GM11168 (cell line): Measurements from ENCODE around the gene ANK2.
"Not testable (repeated sequence)": the region's sequence is repeated elsewhere in the genome, so short reads cannot be mapped to it uniquely, and the experiment has no call there.

Source experiments
- in situ Hi-C: fragments of 300-500 bp; cut with MboI; formaldehyde crosslinking; loops from one replicate; pipeline ENCODE4 v1.12.0; 2022; ENCODE audit warnings: low sequenced_read_pairs; ENCODE audit not compliant: unreplicated experiment

ANK2 gene

DNA sequence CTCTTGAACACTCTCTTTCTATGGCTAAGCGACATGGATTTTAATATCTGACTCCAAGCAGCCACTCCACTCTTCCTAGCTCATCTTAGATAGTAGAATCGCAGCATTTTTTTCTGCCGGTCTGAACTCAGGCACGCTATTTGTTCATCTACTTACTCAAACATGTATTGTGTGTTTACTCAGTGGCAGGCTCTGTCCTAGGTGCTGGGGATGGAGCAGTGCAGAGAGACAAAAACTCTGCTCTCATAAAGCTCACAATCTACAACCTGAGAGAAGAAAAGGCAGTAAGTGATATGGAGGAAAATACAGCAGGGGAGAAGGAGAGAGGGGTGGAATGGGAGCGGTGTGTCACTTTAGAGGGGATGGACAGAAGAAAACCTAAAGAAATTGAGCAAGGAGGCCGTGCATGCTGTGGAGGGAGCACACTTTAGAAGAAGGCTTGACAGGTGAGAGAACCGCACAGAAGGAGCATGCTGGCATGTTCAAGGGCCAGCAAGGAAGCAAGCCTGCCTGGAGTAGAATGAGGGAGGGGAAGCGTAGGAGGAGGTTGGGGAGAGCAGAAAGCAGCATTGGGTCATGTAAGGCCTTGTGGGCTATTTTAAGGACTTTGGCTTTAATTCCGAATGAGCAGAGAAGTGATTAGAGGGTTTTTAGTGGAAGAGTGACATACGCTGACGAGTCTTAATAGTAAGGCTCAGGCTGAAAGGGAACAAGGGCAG, 132.0 kb downstream of the ANK2 start:
- in situ Hi-C loops, result no loop called here

DNA sequence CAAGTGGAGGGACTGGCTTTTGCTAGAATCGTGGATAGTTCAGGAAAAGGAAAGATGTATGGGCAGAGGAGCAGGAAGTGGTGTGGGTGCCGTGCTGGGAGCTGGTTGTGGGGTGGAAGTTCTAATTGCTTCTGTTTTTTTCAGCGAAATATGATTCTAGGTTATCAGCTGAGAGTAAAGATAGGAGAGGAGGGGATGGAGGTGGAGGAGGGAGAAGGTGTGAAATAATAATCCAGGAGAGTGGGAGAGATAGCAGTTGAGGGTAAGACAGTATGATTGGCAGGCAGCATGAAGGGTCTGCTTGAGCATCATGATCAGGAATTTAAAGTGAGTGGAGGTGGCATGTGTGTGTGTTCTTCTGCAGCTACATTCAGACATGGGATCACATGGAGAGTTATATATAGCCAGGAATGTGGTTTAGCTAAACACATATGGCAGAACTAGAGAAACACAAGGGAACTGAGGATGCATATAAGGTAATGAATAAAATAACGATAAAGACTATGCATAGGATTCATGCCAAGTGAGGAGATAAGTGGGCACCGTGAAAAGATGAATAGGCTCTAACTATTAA, 133.7 kb downstream of the ANK2 start:
- in situ Hi-C loops, result no loop called here

DNA sequence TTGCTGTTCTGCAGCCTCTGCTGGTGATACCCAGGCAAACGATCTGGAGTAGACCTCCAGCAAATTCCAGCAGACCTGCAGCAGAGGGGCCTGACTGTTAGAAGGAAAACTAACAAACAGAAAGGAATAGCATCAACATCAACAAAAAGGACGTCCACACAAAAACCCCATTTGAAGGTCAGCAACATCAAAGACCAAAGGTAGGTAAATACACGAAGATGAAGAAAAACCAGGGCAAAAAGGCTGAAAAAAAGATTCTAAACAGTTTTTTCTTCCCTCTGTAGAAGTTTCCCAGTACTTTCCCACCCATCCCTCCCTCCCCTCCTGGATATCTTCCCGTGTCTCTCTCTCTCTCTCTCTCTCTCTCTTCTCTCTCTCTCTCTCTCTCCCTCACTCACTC, 136.8 kb downstream of the ANK2 start:
- in situ Hi-C loops, result not testable (repeated sequence)

DNA sequence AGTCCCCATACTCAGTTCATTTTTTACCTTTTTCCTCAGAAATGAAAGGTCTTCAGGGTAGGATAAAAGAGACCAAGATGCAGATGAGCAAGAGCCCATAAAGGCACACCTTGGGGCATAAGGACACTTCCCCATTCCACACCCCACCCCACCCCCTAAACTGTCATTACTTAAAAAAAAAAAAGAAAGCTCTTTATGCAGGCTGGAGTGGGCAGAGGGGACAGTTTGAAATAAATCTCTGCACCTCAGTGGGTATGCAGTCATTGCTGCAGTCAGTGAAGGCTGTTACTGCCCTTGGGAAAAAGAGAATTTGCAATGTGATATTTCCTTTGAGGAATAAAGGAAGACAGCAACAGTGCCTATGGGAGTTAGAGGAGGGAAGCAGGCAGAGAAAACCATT, 137.5 kb downstream of the ANK2 start:
- in situ Hi-C loops, result no loop called here

DNA sequence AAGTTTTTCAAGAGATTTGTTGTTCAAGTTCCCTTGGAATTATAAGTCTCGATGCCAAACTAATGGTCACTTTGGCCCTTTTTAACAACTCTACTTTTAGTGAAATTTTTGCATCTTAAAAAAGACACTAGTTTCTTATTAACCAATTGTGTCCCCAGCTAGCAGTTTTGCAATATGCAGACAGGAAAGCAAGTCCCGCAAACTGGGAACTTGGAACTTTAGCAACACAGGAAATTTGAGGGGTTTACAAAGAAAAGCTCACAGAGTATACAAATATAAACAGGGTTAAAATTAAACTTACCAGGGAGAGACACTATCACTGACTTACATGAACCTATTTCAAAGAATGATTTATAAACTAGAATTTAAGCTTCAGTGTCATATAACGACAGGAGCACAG, 137.9 kb downstream of the ANK2 start:
- in situ Hi-C loops, result no loop called here

DNA sequence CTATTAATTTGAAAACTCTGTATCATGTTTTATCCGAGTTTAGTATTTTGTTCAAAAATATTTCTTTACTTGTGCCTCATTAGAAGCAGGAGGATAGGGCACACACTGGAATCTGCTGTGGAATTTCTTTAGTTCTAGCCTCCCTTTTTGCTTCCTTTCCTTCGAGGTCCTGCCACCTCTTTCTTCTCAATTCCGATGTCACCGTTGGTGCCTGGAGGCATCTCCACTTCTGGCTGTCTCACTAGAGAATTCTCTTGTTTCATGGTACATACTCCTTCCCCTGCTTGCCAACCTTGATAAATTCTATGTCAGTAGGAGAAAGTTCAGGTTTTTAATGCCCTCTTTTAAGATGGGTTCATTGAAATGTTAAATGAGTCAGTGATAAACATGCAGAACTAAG, 140.1 kb downstream of the ANK2 start:
- in situ Hi-C loops, result no loop called here

DNA sequence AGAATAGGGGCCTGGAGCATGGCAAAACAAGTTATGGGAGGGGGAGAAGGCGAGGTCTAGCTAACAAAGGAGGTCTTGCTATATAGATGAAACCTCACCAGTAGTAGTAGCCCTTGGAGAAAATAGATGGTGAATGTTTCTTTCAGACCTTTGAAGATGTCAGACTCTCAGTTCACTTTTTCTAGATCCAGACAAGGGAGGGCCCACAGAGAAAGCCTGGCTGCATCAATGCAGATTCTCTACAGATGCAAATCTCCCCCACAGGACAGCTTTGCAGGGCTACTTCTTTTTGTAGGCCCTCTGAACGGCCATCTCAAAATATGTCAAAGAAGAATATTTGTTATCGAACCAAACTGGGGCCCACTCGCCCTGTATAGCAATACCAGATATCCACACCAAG, 159.7 kb downstream of the ANK2 start:
- in situ Hi-C loops, result no loop called here

DNA sequence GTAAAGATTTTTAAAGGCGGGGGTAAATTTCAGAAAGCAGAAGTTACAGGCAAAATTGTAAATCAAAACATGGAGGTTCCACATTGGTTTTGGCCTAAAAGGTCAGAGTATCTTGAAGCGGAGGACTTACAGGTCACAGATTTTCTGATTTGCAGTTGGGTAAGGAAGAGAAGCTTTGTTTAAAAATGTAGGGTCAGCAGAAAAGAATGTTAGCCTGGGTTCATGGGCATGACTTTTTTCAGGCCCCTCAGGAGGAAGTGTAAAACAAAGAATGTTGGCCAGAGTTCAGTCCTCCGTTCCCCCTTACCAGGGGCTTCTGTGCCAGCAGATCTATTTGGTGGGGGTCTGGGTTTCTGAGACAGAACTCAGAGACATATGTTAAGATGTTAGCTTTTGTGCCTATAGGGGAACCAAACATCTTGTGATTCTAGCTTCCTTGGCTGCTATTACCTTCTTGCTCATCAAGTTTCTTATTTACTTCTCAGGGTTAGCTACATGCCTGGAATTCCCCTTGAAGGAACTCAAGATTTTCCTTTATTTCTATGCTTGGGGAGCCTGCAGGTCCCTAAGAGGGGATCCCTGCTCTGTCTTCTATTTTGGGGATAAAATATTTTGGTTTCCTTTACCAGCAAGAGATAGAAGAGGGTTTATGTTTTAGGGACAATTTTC, 160.3 kb downstream of the ANK2 start:
- in situ Hi-C loops, result no loop called here

DNA sequence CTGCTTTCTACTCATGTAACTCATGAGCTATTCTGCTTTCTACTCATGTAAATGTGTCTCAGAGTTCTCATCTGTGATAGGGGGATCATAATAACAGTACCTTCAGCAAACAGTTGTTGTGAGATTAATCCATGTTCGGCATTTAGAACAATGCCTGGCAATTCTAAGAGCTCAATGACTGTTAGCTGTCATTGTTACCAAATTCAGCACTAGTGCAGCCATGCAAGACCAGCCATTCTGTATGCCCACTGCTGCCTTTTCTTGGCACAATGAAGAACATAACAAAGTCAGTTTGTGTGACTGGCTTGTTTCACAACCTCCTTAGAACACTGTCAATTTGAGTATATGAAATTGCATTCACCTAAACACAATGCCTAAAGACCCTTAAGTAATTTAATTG, 163.2 kb downstream of the ANK2 start:
- in situ Hi-C loops, result no loop called here

DNA sequence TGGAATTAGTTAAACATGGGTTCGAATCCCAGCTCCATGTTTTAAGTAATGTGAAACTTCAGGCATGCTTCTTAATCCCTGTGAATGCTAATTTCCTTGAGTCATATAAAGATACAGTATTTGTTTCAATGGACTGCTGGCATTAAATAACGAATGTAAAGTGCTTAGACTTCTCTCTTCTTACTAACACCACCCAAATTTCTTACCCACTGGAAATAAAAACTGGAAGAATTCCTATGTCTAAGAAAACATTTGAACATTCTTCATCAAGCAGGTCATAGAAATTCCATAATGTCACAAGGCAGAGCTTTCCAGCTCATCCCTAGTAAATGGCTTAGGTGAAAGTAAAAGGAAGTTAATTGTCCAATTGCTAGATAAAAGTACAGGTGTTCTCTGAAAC, 172.5 kb downstream of the ANK2 start:
- in situ Hi-C loops, result no loop called here

DNA sequence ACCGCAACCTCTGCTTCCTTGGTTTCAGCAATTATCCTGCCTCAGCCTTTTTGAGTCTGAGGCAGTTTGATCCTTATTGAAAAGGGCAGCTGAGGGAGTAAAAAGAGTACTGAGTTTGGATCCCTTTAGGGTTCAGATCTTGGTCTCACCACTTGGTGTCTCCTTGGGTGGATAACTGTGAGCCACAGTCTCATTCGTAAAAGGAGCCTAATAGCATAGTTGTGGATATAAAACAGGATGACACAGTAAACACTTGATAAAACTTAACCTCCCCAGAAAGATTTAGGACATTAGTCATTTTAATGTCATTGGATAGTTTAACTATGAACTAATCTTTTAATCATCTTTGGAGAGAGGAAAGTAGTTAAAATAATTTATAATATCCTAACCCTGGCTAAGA, 173.0 kb downstream of the ANK2 start:
- in situ Hi-C loops, result no loop called here

DNA sequence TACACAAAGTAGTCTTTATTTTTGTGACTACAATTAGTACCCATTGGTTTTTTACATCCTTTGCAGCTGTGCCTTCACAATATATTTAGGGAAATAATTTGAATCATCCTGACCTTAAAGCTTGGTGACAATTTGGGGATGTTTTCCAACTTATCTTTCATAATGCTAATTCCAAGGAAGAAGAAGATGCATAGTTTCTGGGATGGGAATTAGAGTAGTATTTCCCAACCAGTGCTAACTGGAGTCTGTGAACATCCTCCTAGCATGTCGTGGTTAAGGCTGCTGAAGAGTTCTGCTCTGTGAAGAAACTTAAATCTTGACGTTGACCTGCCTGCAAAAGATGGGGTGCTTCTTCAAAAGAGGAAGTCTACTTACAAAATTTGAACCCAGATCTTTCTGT, 173.5 kb downstream of the ANK2 start:
- in situ Hi-C loops, result no loop called here

DNA sequence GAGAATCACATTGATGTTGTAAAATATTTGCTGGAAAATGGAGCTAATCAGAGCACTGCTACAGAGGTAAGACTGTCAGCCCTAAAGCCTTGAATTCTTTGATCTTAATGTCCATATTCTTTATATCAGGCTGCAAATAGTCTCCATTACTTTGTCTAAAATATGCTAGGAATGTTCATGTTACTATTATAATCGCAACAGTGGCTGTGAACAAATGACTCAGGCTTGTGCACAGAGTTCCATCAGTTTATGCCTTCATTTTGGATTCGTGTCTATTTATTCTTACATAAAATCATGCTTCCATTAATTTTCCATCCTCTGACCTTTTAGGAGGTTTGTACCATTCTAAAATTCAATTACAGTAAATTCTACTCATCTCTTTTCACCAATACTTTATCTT, 182.7 kb downstream of the ANK2 start:
- in situ Hi-C loops, result no loop called here

DNA sequence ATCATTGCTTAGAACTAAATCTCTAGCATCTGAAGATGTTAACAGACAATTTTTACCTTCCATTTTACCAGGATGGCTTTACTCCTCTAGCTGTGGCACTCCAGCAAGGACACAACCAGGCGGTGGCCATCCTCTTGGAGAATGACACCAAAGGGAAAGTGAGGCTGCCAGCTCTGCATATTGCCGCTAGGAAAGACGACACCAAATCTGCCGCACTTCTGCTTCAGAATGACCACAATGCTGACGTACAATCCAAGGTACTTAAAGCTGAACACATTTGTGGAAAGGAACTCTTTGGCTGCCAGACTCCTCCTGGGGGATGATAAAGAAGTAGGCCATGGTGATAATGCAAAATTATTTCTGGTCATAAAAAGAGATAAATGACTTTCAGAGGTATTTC, 187.5 kb downstream of the ANK2 start:
- in situ Hi-C loops, result no loop called here

DNA sequence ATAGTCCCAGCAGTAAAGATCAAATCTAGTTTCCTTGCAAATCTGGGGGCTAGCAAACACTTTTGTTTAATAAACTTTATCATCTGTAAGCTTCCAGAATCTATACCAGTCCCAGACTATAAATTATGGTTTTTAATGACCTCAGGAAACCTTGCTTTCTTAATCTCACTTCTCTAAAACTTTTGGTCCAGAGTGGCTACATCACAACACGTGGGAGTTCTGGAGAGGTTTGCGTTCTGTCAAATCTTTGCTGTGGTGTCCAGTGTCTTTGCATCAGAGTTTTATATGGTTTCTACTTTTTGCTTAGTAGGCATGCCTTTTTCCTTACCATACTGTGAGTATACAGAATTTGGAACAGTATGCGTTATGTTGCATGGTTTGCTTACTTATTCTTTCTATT, 193.9 kb downstream of the ANK2 start:
- in situ Hi-C loops, result no loop called here

DNA sequence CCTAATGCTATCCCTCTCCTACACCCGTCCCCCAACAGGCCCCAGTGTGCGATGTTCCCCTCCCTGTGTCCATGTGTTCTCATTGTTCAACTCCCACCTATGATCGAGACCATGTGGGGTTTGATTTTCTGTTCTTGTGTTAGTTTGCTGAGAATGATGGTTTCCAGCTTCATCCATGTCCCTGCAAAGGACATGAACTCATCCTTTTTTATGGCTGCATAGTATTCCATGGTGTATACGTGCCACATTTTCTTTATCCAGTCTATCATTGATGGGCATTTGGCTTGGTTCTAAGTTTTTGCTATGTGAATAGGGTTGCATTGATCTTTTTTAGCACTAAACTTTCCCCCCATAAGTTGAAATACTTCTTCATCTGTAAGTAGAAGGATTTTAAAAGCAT, 195.3 kb downstream of the ANK2 start:
- in situ Hi-C loops, result not testable (repeated sequence)

DNA sequence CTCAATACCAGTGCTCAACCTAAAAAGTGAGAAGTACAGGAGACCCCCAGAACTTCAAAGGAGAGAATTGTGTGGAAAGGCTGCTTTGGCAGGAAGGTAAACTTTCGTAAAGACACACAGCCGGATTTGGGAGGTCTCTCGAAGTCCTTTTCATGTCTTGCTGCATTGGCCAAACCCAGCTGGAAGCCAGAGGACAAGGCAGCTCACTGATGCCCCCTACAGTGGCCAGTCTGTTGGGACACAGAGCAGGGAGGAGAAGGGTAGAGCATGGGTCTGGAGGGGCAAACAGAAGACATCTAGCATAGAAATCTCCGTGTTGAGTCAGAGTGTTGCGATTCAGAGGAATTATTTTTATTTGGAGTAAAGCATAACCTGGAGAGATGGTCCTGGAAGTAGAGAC, 198.9 kb downstream of the ANK2 start:
- in situ Hi-C loops, result no loop called here

DNA sequence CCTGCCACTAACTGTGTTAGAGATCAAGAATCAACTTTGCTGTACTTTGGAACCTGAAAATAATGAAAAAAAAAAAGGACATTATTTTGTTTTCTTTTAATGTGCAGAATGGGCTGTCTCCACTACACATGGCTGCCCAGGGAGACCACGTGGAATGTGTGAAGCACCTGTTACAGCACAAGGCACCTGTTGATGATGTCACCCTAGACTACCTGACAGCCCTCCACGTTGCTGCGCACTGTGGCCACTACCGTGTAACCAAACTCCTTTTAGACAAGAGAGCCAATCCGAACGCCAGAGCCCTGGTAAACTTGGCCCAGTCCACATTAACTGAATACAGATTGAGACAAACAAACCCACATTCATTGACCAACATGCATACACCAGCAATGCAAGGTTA, 206.2 kb downstream of the ANK2 start:
- in situ Hi-C loops, result no loop called here

DNA sequence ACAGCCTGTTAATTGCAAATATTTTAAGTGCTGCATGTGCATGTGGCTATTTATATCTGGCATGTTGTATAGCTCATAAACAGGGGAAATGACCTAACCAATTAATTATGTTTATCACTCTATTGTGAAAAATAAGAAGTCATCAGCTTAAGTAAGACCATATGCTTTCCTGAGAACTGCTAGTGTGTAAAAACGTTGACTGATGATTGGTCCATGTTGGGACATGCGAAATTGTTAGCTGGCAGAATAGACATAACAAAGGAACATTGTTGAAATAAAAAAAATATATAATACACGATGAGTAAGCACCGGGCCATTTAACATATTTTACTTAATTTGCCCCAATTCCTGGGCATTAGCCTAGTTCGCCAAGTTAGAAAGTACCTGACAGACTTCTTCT, 207.5 kb downstream of the ANK2 start:
- in situ Hi-C loops, result no loop called here

DNA sequence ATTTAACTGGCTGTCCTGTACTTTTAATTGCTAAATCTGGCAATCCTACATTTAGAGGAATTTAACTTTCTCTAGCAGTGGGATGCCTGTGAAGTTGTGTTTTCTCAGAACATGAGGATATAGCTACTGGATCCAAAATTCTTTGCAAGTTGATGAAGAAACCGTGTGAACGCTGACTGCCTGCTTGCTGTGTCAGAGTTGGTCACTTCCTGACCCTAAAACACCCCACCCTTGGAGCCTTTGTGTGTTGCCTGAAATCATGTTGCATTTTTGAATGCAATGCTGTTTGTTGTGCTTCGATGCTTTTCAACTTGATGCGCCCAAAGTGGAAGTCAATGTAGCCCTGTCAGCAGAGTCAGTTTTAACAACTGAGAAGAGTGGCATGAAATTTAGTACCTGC, 211.2 kb downstream of the ANK2 start:
- in situ Hi-C loops, result no loop called here

DNA sequence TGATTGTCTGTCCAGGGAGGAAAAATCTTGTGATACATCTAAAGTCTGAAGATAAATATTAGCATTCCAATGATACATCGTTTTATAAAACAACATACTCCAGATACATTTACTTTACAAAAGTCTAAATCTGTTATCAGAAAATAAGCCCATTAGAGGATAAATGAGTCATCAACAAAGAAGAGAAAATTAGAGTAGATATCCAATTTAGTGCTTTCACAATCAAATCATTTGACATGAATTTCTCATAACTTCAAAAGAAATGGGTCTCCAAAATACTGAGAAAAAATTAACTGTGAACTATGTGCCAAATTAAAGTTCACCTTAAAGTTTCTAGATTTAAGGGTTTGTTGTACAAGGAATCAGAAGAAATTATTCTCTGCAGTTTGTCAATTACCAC, 213.8 kb downstream of the ANK2 start:
- in situ Hi-C loops, result no loop called here
